Sigmoid colon (tissue), 4 donors: ENCODE results near the gene EMID1.

Experiments
- CTCF ChIP-seq, 4 experiments: fragments of 450-650 bp in 3 of 4; fragments of 200-600 bp in 1 of 4; IDR thresholded peaks; one replicate each; pipeline ENCODE4 v1.5.1; 2016 to 2019; ENCODE audit warnings: antibody characterized with exemption in 4 of 4, mild to moderate bottlenecking in 3 of 4, moderate library complexity in 2 of 4
- EP300 ChIP-seq, 4 donors: sonication (generic); formaldehyde crosslinking; IDR thresholded peaks; one replicate each; pipeline ENCODE4 v1.6.1; 2017; ENCODE audit warnings: antibody characterized with exemption in 4 of 4
- POLR2AphosphoS5 ChIP-seq, 4 donors: sonication (generic); formaldehyde crosslinking; IDR thresholded peaks; one replicate each; pipeline ENCODE4 v1.6.1; 2017; ENCODE audit warnings: antibody characterized with exemption in 4 of 4

DNA sequence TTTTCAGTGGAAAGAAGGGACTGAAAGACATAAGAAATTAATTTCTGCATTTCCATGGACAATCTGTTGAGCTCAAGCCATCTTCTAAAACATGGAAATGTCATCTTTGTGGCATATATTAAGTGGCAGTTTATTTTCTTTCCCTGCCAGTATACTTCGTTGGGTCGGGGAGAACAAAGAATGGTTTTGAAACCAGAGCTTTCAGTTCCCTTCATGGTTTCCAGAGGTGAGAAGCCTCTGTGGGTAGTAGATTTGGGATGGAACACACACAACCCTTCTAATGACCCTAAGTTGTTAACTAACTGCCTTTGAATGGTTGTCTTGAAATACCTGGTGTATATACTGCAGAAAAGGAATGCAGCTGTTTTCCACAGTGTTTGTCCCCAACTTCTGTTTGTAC lies 83.1 kb downstream of the EMID1 start:
- TF ChIP-seq CTCF (IDR thresholded peaks at IDR 0.05) (no peak), EP300 (IDR thresholded peaks at IDR 0.05) (no peak), POLR2AphosphoS5 (IDR thresholded peaks at IDR 0.05) (no peak)
